Stimulated activated CD8-positive, alpha-beta memory T cell treated with anti-CD3 and anti-CD28 coated beads, Interleukin-2, amount 100 ng/mL, for 48 hours (primary cell): Measurements from ENCODE around the gene PRAMEF6.
"Not testable (repeated sequence)": the region's sequence is repeated elsewhere in the genome, so short reads cannot be mapped to it uniquely, and the experiment has no call there.

Experiments used
- DNase-seq, 2 donors: peaks; one replicate each; pipeline ENCODE4 v3.0.0-alpha.2; 2020; ENCODE audit warnings: low read depth in 2 of 2

PRAMEF6 gene

GRCh38 chr1:12947480-12947879 is at the start of gene PRAMEF6:
PRAMEF6 (minus strand) TSS chr1:12947580; CDS start chr1:12942518, 5,062 bp downstream.
- not testable (repeated sequence) for DNase-seq

DNA sequence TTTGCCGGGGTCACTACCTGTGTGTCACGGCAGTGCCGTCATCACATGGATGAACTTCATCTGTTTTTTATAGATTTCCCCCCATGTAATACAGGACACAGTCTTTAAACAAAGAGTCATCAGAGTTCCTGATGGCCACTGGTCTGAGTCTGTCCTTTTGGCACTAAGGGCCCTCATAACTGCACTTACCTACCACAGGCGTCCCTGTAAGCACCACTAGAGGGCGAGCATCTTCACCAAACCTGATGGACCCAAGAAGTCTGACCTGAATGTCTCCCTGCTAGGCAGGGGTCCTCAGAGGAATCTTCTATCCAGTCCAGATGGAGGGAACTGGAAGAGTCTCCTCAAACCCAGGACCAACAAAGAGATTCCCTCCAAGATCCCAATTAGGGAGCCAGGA is 23.0 kb downstream of the PRAMEF6 start:
- not testable (repeated sequence) for DNase-seq

DNA sequence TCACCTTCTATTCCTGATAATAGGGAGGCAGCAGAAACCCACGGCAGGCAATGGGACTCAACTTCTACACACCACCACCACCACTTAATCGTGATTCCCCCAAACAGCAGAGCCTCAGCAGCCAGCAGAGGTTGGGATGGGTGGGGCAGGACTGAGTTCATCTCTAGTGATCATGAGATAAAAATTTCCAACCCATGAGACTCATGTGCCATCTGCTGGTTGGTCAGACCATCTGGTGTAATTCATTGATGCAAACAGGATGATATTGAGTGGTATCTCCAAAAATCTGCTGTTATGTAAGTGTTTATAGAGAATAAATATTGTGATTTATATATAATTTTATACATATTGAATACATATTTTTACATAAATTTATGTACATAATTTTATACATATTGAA is 25.6 kb downstream of the PRAMEF6 start:
- not testable (repeated sequence) for DNase-seq

DNA sequence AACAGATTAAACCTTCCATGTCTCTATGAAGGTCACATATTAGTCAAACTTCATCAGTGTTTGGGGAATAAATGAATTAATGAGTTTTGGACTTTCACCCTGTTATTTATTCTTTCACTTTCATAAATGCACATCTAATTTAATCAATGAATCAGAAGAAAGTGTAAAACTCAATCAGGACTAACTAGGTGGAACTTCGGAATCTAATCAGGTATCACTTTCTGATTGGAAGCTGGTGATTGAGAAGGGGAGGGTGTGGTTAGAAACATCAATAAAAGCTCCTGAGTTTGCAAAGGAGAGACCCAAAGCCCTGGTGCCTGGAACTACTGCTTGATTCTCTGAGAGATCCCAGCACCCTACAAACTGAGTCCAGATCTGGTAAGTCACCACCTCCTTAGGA is 31.1 kb downstream of the PRAMEF6 start, which contains the start of gene PRAMEF7:
Gene PRAMEF7, plus strand, starts transcription at position 301 of the 400 bp plus-strand sequence. CDS start 1,083 bp downstream, outside the sequence.
- not testable (repeated sequence) for DNase-seq

DNA sequence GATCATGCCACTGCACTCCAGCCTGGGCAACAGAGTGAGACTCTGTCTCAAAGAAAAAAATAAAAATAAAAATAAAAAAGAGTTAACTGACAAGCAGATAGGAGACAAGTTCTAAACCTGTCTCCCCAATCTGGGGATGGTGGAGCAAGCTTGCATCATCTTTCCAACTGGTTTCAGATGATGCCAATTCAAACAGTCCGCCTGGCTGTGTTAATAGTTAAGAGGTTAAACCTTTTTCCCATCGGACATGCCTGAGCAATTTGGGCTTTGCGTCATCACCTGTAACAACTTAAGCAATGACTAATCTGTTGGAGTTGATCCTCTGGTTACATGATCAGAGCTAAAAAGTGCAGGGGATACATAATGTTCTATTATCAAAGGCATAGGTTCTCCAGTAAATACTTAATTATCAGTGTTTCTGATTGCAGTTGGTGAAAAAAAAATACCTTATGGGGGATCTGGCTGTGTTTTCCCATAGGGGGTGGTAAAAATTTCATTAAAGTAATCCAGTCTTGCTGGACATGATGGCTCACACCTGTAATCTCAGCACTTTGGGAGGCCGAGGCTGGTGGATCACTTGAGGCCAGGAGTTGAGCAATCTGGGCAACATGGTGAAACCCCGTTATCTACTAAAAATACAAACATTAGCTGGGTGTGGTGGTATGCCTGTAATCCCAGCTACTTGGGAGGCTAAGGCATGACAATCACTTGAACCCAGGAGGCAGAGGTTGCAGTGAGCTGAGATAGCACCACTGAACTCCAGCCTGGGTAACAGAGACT is 43.4 kb downstream of the PRAMEF6 start:
- DNase-seq = not testable (repeated sequence)

GRCh38 chr1:12899186-12899585 is 48.2 kb downstream of the PRAMEF6 start:
- DNase-seq = not testable (repeated sequence)

GRCh38 chr1:12898170-12898569 is 49.2 kb downstream of the PRAMEF6 start, which contains the start of gene PRAMEF10:
PRAMEF10 (minus strand) TSS chr1:12898270; CDS start chr1:12895847, 2,423 bp downstream.
- DNase-seq = not testable (repeated sequence)
